Effector memory CD4-positive, alpha-beta T cell (primary cell): ENCODE results near the gene ZMIZ1.
"Not testable (repeated sequence)": the region's sequence is repeated elsewhere in the genome, so short reads cannot be mapped to it uniquely, and the experiment has no call there.

ENCODE experiments used
- DNase-seq, 3 donors: peaks; one replicate each; pipeline ENCODE4 v3.0.0-alpha.2; 2020
- H3K27ac ChIP-seq: 2 replicates; pipeline ENCODE4 v1.7.0; 2013; ENCODE audit warnings: mild to moderate bottlenecking, low read length, moderate library complexity; ENCODE audit not compliant: insufficient read depth, poor library complexity, severe bottlenecking
- H3K27me3 ChIP-seq: replicated peaks from 2 replicates; pipeline ENCODE4 v1.7.0; 2013; ENCODE audit warnings: mild to moderate bottlenecking, low read length; ENCODE audit not compliant: insufficient read depth, control insufficient read depth, poor library complexity, severe bottlenecking
- H3K36me3 ChIP-seq: 2 replicates; pipeline ENCODE4 v1.7.0; 2013; ENCODE audit warnings: mild to moderate bottlenecking, low read length, moderate library complexity; ENCODE audit not compliant: control insufficient read depth, insufficient read depth
- H3K4me1 ChIP-seq: 2 replicates; pipeline ENCODE4 v1.7.0; 2013; ENCODE audit warnings: low read length, mild to moderate bottlenecking; ENCODE audit not compliant: control insufficient read depth, insufficient read depth, poor library complexity, severe bottlenecking
- H3K4me3 ChIP-seq: 2 replicates; pipeline ENCODE4 v1.7.0; 2013; ENCODE audit warnings: low read length, low read depth, mild to moderate bottlenecking; ENCODE audit not compliant: insufficient read depth, poor library complexity, severe bottlenecking
- H3K9me3 ChIP-seq: 2 replicates; pipeline ENCODE4 v1.7.0; 2013; ENCODE audit warnings: mild to moderate bottlenecking, low read length, moderate library complexity; ENCODE audit not compliant: control insufficient read depth

Gene ZMIZ1

GRCh38 chr10:79335470-79336235 is 266.9 kb downstream of the ZMIZ1 start:
- H3K4me3 ChIP-seq = no peak overlapping the region
- no peak overlapping the region for H3K27ac ChIP-seq
- H3K36me3 ChIP-seq = no peaks in the 10 kb centered on the region
- no peak for DNase-seq
- H3K27me3 ChIP-seq = no peaks in the 10 kb centered on the region
- no peaks in the 10 kb centered on the region for H3K9me3 ChIP-seq
- peaks cover 9% of the 10 kb centered on the region for H3K4me1 ChIP-seq

- H3K4me1 ChIP-seq = peaks cover 4% of the 10 kb centered on the region
- H3K4me3 ChIP-seq = no peak overlapping the region
- H3K27me3 ChIP-seq = no peaks in the 10 kb centered on the region
- no peak for DNase-seq
- H3K36me3 ChIP-seq = no peaks in the 10 kb centered on the region
- no peaks in the 10 kb centered on the region for H3K9me3 ChIP-seq
- no peak overlapping the region for H3K27ac ChIP-seq
Observed at GRCh38 chr10:79336276-79336675, 267.5 kb downstream of the ZMIZ1 start.

- no peaks in the 10 kb centered on the region for H3K27me3 ChIP-seq
- no peak for DNase-seq
- H3K36me3 ChIP-seq = no peaks in the 10 kb centered on the region
- no peaks in the 10 kb centered on the region for H3K9me3 ChIP-seq
- H3K27ac ChIP-seq = no peak overlapping the region
- no peak overlapping the region for H3K4me3 ChIP-seq
- no peaks in the 10 kb centered on the region for H3K4me1 ChIP-seq
Observed at GRCh38 chr10:79336739-79337138, 268.0 kb downstream of the ZMIZ1 start.

- not testable (repeated sequence) for DNase-seq, H3K4me3 ChIP-seq, H3K4me1 ChIP-seq, H3K27ac ChIP-seq, H3K36me3 ChIP-seq, H3K27me3 ChIP-seq, H3K9me3 ChIP-seq
Observed at GRCh38 chr10:79337783-79338469, 269.2 kb downstream of the ZMIZ1 start.

- Histone ChIP-seq H3K27me3 (no peaks in the 10 kb centered on the region), H3K4me1 (no peaks in the 10 kb centered on the region), H3K4me3 (no peak overlapping the region), H3K9me3 (no peaks in the 10 kb centered on the region), H3K27ac (no peak overlapping the region), H3K36me3 (no peaks in the 10 kb centered on the region)
- no peak for DNase-seq
Observed at GRCh38 chr10:79339266-79339665, 270.5 kb downstream of the ZMIZ1 start.

- H3K4me3 ChIP-seq = no peak overlapping the region
- no peaks in the 10 kb centered on the region for H3K9me3 ChIP-seq
- H3K4me1 ChIP-seq = no peaks in the 10 kb centered on the region
- no peaks in the 10 kb centered on the region for H3K27me3 ChIP-seq
- no peak for DNase-seq
- H3K36me3 ChIP-seq = no peaks in the 10 kb centered on the region
- H3K27ac ChIP-seq = no peak overlapping the region
Observed at GRCh38 chr10:79340646-79341244, 272.0 kb downstream of the ZMIZ1 start.

GRCh38 chr10:79342295-79342761 is 273.6 kb downstream of the ZMIZ1 start:
- H3K27ac ChIP-seq = no peak overlapping the region
- no peaks in the 10 kb centered on the region for H3K36me3 ChIP-seq
- peaks cover 4% of the 10 kb centered on the region for H3K4me1 ChIP-seq
- no peak overlapping the region for H3K4me3 ChIP-seq
- no peaks in the 10 kb centered on the region for H3K9me3 ChIP-seq
- H3K27me3 ChIP-seq = no peaks in the 10 kb centered on the region
- no peak for DNase-seq

GRCh38 chr10:79342811-79343561 is 274.2 kb downstream of the ZMIZ1 start:
- no peak overlapping the region for H3K27ac ChIP-seq

GRCh38 chr10:79344502-79345195 is 275.9 kb downstream of the ZMIZ1 start:
- Histone ChIP-seq H3K4me3 (no peak overlapping the region), H3K27me3 (no peaks in the 10 kb centered on the region), H3K4me1 (peaks cover 27% of the 10 kb centered on the region), H3K27ac (no peak overlapping the region), H3K36me3 (peaks cover 4% of the 10 kb centered on the region), H3K9me3 (no peaks in the 10 kb centered on the region)
- no peak for DNase-seq

More at GRCh38 chr10:79342811-79343561, 274.2 kb downstream of the ZMIZ1 start:
- DNase-seq = no peak
- Histone ChIP-seq H3K4me1 (peaks cover 10% of the 10 kb centered on the region), H3K9me3 (no peaks in the 10 kb centered on the region), H3K36me3 (no peaks in the 10 kb centered on the region), H3K27me3 (no peaks in the 10 kb centered on the region), H3K4me3 (no peak overlapping the region)
